Frontal cortex (tissue), 4 donors: ENCODE measurements around the gene EMP2. TPM values are rescaled to one million over a fixed set of nuclear protein-coding genes. Genes with fewer than 3 reads are reported as not detected.
"Not testable (repeated sequence)": the region's sequence is repeated elsewhere in the genome, so short reads cannot be mapped to it uniquely, and the experiment has no call there.

Experiments used
- DNase-seq, 2 donors: peaks; one replicate each; pipeline ENCODE4 v3.0.0; 2012; ENCODE audit warnings: low spot score in 2 of 2
- FAIRE-seq: peaks from 2 replicates; lab custom pipeline; 2012; peaks lifted over from hg19 to GRCh38; lab: Jason Lieb, UNC
- total RNA-seq: library from RNA; depleted of rRNA; stranded (reverse); fragments of >200 nt; gene quantifications from one replicate; pipeline ENCODE4 v1.2.3, GENCODE V29; 2014
- donor health status: control.
- donor health status: control.
- donor health status: control.

Gene EMP2
- total RNA-seq, 1 donor from 2014 or later: 2.4 TPM

DNA sequence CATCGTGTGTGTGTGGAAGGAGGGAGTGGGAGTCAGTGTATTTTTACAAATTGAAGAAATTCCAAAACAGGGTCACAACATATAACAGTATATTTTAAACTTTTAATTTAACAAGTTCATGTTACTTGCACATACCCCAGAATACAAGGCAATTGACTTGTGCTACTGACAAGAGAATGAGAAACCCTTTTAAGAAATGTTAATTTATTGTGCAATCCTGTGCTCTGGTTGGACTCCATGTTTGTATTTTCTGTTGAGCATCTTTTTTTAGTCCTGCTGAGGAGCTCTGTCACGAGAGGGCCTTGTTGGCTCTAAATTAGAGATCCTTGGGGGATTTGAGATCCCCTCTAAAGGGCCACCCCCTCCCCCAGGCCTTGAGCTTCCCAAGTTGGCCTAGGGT, 1.1 kb upstream of the EMP2 start:
- FAIRE-seq (no peak), DNase-seq (no peak)

DNA sequence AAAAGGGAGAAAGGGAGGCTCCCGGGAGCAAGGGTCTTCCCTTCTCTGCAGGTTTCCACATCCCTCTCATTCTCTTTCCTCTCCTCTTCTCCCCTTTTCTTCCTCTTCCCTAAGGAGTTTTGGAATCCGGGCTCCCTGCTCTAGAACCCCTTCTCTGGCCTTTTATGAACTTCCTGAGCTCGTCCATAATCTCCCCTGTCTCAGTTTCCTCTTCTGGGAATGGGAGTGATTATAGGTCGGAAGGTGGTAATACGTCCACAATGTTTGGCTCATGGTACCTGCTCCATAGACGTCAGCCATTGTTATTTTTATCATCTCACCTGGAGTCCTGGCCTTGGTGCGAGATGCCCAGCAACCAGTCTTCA, 467 bp upstream of the EMP2 start:
- no peak for FAIRE-seq
- no peak for DNase-seq

DNA sequence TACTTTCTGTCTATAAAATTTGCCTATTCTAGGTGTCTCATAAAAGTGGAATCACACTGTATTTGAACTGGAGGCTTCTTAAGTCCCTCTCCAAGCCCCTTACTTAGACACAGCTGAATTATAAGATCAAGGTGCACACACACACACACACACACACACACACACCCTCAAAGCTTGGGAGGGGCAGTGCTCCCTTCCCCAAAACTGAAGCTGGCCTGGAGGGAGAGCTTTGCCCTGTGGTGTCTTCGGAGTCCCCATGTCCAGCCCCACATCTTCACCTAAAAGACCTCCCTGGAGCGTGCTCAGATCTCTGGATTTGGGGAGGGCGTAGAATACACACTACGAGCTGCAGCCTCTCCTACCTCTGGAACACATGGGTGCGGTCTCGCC, 828 bp downstream of the EMP2 start:
- DNase-seq: no peak
- FAIRE-seq: no peak

DNA sequence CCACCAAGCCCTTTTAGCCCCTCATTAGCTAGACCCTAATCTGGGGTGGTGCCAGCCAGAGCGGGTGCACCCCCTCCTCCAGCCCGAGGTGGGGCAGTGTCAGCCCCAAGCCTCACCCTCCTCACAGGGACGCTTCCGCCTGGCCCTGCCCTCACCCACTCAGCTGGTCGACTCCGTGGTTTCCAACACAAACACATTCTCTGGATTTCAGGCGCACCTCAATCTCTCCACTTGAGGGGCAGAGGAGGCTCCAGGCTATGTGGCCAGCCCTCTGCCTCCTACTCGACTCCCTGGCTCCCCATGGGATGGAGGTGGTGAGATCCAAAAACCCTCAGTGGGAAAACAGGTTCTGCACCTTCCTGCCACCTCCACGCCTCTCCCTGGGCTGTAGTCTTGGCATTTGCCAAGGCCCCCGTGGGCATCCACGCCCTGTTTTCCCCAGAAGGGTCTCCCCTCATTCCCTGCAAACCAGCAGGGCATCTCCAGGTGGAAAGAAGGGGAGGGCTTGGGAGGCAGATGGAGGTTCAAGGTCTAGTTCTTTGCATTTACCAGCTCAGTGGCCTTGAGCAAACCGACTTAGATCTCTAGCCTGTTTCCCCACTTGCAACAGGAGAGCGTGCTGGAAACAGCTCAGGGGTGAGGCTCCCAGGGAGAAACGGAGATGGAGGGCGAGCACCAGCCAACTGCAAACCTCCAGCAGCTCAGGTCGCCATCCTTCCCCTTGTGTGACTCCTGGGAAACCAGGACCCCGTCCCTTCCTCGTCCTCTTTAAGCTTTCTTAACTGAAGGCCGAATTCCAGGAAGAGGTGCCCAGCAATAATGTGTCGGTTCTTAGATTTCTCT, 1.7 kb downstream of the EMP2 start:
- no peak for FAIRE-seq
- no peak for DNase-seq

DNA sequence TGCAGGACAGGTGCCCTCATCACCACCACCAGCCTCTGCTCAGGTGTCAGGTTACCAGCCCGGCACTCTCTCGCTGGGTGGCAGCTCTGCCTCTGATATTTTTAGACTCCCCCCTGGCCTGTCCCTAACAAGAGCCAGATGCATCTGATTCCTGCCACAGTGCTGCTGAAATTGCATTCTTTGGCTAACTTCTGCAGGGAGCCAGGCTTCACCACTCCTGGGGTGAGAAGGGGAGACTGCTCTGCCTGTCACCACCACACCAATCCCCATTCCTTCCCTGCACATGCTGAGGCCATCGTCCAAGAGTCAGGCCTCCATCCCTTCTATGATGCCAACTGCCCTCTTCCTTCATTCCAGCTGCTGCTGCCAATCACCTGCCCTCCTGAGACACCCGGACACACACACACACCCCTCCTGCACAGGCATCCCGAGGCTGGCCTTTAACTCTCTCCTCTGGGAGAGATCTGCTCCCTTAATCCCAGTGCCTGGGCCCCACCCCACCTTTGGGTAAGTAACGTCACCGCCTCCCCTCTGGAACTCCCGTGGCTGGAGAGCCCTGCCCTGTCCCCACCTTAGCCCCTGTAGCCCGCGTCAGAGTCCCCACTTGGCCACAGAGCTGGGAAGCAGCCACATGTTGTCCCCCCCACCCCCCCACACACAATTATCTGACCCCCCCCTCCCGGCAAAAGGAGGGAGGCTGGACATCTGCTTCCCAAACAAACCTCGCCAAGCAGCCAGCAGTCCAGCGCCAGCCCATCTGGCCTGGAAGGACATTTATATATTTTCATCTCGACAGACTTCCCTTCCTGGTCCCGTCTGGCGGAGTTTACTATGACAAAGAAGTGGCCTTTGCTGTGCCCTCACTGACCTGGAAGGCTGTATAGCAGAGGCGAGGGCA, 2.8 kb downstream of the EMP2 start:
- FAIRE-seq (no peak), DNase-seq (no peak)

DNA sequence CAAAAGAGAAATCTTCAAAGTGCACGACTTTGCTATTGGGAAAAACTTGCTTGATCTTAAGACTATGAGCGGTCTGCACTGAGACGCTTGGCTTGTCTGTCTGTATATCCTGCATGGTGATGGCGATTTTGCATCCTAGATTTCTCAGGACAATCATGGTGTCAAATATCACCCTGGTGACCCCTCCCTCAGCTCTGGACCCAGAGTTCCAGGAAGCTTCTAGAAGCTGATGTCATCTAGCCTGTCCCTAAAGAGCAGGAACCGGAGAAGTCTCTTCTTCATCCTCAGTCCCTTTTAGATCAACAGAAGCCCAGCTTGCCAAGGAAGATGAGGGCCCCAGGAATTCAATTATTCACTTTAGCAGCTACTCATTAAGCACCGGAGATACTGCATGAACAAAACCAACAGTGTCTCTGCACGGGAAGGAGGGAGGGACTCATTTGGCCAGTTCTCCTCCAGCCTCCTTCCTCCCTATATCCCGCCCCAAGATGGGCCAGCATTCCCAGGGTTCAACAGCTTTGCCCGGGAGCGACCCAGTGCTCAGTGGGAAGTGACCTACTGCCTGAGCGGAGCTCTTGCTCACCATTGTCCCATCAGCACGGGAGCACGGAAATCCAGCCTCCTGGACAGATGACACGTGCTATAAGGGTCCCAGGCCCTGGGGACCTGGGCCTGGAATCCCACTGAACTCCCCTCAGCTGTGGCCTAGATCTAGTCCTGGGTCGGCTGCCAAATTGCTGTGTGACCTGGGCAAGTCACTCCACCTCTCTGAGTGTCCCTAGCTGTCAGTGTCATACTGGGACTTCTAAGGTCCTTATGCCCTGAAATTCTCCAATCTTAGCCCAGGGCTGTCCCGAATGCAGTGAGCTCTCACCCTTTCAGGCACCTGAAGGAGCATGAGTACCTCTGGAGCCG, 3.8 kb downstream of the EMP2 start:
- DNase-seq: no peak
- FAIRE-seq: no peak

DNA sequence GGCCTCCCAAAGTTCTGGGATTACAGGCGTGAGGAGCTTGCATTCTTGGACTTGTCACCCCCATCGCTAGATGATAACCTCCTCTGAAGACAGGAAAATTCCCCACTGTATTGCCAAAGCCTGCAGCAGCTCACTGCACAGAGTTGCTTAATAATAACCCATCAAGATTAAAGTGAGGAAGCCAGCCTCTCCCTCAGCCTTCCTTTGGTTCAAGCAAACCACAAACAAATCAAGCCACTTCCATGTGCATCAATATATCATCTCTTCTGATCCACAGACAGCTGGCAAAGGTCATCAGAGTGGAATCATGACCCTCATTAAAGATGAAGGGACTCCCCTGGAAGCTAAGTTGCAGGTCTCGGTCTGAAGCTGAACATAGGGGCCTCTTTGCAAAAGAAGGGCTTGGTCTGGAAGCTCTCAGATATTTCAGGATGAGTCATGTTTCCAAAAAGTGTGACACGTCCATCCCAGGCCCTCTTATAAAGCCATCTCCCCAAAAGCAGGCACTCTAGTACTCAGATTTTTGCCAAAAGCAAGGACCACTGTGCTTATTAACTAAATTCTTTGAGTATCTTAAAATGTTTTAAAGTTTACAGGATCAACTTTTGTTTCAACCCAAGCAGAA, 4.8 kb downstream of the EMP2 start:
- DNase-seq (no peak), FAIRE-seq (no peak)

DNA sequence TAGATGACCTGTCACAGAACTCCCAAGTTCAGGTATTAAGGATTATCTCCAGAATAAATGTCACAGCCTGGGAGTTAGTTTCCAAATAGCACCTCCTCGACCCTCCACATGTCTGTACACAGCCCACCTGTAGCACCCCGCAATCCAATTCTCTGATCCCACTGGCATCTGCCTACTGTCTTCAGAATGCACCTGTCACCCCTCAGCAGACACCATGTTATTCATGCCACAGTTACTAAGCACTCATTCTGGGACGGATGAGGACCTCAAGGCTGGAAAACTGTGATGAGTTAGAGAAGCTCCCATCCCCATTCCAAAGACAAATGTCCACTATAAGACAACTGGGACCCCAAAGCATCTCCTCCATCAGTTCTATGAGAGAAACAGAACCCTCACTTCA, 7.8 kb downstream of the EMP2 start:
- FAIRE-seq (no peak), DNase-seq (no peak)

DNA sequence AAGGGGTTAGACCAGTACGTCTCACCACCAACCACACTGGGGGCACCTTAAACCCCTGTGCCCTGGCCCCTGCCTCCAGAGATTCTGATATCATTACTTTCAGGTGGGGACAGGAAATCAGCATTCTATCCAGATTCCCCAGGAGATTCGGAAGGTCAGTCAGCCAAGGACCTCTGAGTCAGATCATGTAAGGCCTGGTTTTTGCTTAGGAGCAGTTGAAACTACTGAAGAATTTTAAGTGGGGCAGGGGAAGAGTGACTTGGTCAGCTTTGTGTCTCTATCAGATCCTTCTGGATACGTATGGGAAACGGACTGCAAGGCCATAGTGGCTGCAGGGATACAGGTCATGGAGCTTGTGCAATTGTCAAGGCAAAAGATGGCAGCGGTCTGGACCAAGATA, 9.0 kb downstream of the EMP2 start:
- DNase-seq (no peak), FAIRE-seq (no peak)

DNA sequence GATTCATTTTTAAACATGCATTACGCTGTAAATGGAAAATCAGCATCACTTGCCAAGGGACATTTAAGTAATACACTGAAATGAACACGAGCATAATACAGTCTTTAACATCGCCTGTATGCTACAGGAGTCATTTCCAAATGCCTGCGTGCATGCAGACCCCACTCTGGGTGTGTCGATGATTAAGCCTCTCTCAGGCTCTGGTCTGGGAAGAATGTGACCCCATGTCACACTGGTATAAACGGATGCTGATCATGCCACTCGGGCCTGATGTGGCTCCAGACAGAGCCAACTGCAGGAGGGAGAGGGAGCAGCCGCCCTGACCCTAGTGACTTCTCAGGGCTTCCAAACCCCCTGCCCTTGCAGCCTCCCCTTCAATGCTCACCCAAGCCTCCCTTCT, 10.8 kb downstream of the EMP2 start:
- no peak for DNase-seq
- no peak for FAIRE-seq

DNA sequence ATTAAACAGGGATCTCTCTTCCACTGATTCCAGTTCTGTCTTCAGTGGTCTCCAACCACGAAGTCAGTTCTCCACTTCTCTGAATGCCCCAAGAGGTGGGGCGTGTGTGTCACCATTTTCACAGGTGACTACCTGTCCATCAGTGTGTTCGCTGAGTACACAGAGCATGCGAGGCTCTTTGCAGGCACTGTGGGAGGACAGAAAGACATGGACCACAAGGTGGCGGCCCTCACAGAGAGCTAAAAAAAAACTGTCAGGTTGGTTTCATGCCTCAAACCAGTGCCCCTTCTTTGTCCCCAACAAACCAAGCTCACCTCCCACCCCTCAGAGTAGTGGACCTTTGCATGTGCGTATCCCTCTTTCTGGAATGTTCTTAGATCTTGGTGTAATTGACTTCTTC, 13.8 kb downstream of the EMP2 start:
- DNase-seq: no peak
- FAIRE-seq: no peak

DNA sequence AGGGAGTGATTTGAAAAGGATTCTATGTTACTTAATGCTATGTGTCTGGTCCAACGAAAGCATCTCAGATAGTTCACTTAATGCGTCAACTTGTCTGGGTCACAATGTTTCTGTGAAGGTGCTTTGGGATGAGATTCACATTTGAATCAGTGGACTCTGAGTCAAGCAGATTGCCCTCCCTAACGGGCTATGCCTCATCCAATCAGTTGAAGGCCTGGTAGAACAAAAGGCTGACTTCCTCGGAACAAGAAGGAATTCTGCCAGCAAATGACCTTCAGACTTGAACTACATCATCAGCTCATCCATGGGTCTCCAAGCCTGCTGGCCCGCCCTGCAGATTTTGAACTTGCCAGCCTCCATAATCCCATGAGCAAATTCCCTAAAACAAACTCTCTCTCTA, 15.2 kb downstream of the EMP2 start:
- no peak for DNase-seq
- no peak for FAIRE-seq

DNA sequence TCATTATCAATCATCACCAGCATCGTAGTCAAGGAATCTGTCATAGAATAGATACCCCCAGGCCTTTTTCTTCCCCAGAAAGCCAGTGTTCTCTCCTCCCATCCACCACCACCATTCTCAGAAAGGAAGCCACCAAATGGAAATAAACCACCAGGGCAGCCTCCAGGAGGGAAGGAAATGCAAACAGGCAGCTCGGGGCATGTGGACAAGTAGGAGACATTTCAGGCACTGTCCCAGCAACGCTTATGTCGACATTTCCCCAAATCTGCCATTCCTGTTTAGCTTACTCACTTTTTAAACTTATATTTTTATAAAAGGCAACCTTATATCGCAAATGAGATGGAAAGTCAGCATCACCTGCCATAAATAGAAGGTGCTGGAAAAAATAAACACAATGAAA, 15.8 kb downstream of the EMP2 start:
- FAIRE-seq (no peak), DNase-seq (no peak)

DNA sequence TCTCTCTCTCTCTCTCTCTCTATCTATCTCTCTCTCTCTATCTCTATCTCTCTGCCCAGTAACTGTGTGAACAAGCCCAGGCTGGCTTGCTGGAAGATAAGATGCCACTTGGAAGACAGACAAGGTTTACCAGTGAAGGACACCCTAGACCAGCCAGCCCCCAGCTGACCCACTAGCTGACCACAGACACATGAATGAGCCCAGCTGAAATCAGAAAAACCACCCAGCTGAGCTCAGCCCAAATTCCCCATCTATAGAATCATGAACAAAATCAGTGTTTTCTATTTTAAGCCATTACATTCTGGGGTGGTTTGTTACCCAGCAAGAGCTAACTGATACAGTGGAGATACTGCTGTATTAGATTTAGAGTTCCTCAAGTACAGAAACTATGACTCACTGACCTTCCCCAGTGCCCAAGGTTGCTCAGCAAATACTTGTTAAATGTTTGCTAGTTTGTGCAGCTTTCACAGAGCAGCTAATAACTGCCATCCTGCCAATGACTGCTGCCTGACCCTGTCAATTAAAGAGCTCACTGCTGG, 18.0 kb downstream of the EMP2 start:
- no peak for DNase-seq
- no peak for FAIRE-seq

DNA sequence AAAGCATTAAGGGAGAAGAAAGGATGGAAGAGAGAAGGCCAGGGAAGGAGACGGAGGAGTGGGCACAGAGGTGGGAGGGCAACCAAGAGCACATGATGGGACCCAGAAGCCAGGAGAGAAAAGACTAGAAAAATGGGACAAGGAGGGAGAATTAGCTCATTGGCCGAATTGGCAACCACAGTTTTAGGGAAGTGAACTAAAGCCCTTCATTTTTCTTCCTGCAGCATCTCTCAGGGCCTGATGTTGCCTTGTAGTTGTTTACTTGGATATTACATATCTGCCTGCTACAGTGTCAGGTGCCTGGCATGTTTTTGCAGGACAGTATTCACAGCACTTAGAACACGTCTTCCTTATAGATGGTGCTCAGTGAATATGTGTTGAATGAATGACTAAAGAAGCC, 19.0 kb downstream of the EMP2 start:
- no peak for FAIRE-seq
- no peak for DNase-seq

DNA sequence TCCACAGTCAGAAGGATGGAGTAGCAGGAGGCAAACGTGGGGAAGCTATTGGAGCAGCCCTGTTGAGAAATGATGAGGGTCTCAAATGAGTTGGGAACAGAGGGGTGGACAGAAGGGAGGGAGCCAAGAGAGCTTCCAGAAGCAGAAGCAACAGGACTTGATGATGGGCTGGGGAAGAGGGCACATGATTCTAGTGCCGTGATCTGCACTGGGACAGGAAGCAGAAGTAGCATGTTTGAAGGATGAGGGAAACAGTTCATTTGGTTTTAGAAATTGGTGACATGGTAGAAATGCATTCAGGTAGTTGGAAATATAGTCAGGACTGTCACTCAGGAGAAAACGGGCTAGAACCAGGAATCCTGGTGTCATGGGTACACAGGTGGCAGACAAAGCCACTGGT, 19.4 kb downstream of the EMP2 start:
- DNase-seq (no peak), FAIRE-seq (no peak)

DNA sequence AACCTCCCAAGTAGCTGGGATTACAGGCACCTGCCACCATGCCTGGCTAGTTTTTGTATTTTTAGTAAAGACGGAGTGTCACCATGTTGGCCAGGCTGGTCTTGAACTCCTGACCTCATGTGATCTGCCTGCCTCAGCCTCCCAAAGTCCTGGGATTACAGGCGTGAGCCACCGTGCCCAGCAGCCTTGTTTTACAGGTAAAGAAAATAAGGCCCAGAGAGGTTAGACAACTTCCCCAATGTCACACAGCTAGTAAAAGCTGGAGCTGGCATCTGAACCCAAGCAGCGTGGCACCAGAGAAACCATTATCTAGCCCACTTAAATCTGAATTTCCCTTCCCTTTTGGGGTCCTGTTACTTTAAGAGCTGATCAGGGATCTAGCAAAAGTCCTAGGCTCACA, 20.6 kb downstream of the EMP2 start:
- FAIRE-seq, DNase-seq: not testable (repeated sequence)

DNA sequence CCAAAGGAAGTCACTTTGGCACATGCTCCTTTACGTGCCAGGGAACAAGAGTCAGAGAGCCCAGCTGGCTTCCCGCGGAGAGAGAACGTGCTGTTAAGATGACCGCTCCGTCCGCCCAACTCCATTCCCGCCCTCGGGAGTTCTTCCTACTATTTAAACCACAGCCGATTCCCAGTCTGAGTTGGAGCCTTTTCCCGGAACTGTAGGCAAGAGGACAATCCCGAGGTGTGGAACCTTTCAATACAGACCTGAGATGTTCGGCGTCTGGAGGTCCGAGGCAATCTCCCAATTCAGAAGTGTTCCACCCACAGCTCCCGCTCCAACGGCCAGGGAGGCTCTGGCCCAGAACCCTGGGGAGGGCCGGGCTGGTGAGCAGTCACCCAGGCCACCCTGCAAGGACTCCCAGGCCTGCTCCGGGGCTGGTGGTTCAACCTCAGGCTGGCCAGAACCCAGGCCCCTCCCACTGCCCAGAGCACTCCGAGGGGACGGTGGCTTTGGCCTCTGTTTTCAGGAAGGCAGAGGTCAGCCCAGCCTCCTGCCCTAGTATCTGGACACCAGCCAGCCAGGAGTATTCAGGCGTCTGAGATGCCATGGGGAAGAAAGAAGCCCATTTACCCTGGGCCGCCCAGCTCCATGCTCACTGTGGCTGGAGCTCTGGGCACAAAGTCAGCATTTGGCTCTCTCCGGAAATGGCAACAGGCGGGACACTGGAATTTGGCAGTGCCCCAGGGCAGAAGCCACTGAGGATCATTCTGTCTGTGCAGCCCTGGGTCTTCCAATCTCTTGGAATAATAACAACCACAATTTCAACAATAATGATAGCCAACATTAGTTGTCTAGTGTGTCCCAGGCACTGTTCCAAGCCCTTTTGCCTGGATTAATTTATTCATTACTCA, 21.4 kb downstream of the EMP2 start:
- DNase-seq (peak in 1 of 2 donors; percentile 31), FAIRE-seq (no peak)

DNA sequence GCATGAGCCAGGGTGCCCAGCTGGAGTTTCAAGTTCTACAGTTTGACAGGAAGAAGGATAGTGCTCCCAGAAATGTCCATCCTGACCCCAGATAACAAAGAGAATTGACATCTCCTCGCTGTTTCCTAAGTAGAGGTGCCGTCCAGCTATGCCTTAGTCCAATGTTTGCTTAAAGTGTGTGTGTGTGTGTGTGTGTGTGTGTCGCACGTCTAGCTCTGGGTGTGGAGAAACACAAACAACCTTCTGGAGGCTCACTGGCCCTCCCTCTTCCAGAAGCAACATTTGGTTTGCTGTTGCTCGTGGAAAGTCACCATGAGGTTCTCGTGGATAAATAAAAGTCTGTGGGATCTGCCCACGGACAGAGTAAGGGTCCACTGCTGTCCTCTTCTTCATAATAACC, 22.1 kb downstream of the EMP2 start:
- no peak for FAIRE-seq
- DNase-seq: no peak
